GM18907 (cell line): ENCODE data around the gene PPARD.
"Not testable (repeated sequence)": the region's sequence is repeated elsewhere in the genome, so short reads cannot be mapped to it uniquely, and the experiment has no call there.

Experiments used
- ATAC-seq: cut with Tn5 transposase; IDR thresholded peaks from one replicate; pipeline ENCODE4 v1.9.1; 2021; ENCODE audit warnings: mild to moderate bottlenecking, moderate library complexity; ENCODE audit not compliant: unreplicated experiment

Gene PPARD

GRCh38 chr6:35435074-35435837 is 92.9 kb downstream of the PPARD start:
- ATAC-seq: no peak

- no peak for ATAC-seq
Measured at GRCh38 chr6:35436071-35436857, 93.9 kb downstream of the PPARD start.

GRCh38 chr6:35438378-35439065 is 96.2 kb downstream of the PPARD start:
- ATAC-seq: not testable (repeated sequence)

- ATAC-seq: no peak
Measured at GRCh38 chr6:35439308-35439707, 97.0 kb downstream of the PPARD start.

GRCh38 chr6:35441205-35441604 is 98.8 kb downstream of the PPARD start:
- ATAC-seq: no peak

- no peak for ATAC-seq
Measured at GRCh38 chr6:35441642-35442041, 99.3 kb downstream of the PPARD start.

GRCh38 chr6:35442693-35443092 is 100.3 kb downstream of the PPARD start:
- ATAC-seq: no peak

- ATAC-seq: no peak
Measured at GRCh38 chr6:35443341-35444030, 101.1 kb downstream of the PPARD start.

GRCh38 chr6:35445691-35446090 is 103.3 kb downstream of the PPARD start:
- ATAC-seq: no peak

- no peak for ATAC-seq
Measured at GRCh38 chr6:35448191-35448590, 105.8 kb downstream of the PPARD start.

- ATAC-seq: peak; percentile 42
Measured at GRCh38 chr6:35449287-35449881, 107.0 kb downstream of the PPARD start.

GRCh38 chr6:35451354-35452182 is 109.2 kb downstream of the PPARD start:
- no peak for ATAC-seq

GRCh38 chr6:35452183-35453090 is 110.1 kb downstream of the PPARD start, which contains the start of gene FANCE:
TSS of gene FANCE (plus strand) at chr6:35452338. CDS start at chr6:35452546, 208 bp downstream.
- peak; percentile 92 for ATAC-seq

- ATAC-seq: no peak
Measured at GRCh38 chr6:35453236-35453635, 110.9 kb downstream of the PPARD start.

GRCh38 chr6:35454391-35455110 is 112.2 kb downstream of the PPARD start:
- ATAC-seq: no peak

GRCh38 chr6:35457907-35458306 is 115.5 kb downstream of the PPARD start:
- no peak for ATAC-seq

GRCh38 chr6:35461270-35461669 is 118.9 kb downstream of the PPARD start:
- no peak for ATAC-seq

GRCh38 chr6:35463292-35463691 is 120.9 kb downstream of the PPARD start:
- ATAC-seq: no peak
